Pancreas (tissue), 10 donors: Measurements from ENCODE around the gene TPTE2. TPM values are rescaled to one million over a fixed set of nuclear protein-coding genes. Genes with fewer than 3 reads are reported as not detected.
A peak's percentile ranks its signal among the peaks of the same experiment; 100 is the strongest.

Source experiments
- ATAC-seq, 4 donors: fragments of 200-7000 bp; cut with Tn5 transposase; one replicate each; pipeline versions ENCODE4 v1.8.0 to v1.9.1; 2020; ENCODE audit warnings: mild to moderate bottlenecking in 4 of 4, moderate library complexity in 4 of 4
- DNase-seq, 6 donors: peaks; one replicate each; pipeline ENCODE4 v3.0.0-alpha.2; 2020
- FAIRE-seq: peaks from 2 replicates; lab custom pipeline; 2012; peaks lifted over from hg19 to GRCh38; lab: Jason Lieb, UNC
- H3K27ac ChIP-seq, 4 donors: fragments of 200-600 bp; sonication (generic); 1 replicate in 3 of 4; 2 replicates in 1 of 4; pipeline versions ENCODE4 v1.5.0 to v1.8.0; 2020
- H3K27me3 ChIP-seq, 4 donors: fragments of 200-600 bp; one replicate each; pipeline ENCODE4 v1.8.0; 2021
- H3K36me3 ChIP-seq, 3 donors: fragments of 200-600 bp; sonication (generic) in 1 of 3; one replicate each; pipeline versions ENCODE4 v1.5.0 to v1.8.0; 2020 to 2021
- H3K4me1 ChIP-seq, 3 donors: fragments of 200-600 bp; one replicate each; pipeline ENCODE4 v1.8.0; 2021
- H3K4me3 ChIP-seq, 4 donors: fragments of 200-600 bp; sonication (generic) in 2 of 4; one replicate each; pipeline versions ENCODE4 v1.5.0 to v1.8.0; 2020 to 2021
- H3K9me3 ChIP-seq, 4 donors: fragments of 200-600 bp; one replicate each; pipeline ENCODE4 v1.8.0; 2021
- CTCF ChIP-seq, 4 donors: fragments of 200-600 bp; sonication (generic) in 3 of 4; IDR thresholded peaks; one replicate each; pipeline versions ENCODE4 v1.5.0 to v1.8.0; 2021; ENCODE audit warnings: antibody characterized with exemption in 4 of 4
- WGBS, 2 donors: extraction: QIAGEN DNeasy Blood & Tissue Kit; methylation state at CpG; one replicate each; pipeline ENCODE4 v1.1.7; 2013; 5-methylcytosine and 5-hydroxymethylcytosine counted together
- intact Hi-C, 3 donors: fragments of 100-400 bp; cut with DNase I; formaldehyde crosslinking; loops; one replicate each; pipeline versions ENCODE4 v1.11.1 to v1.14.2; 2022
- polyA plus RNA-seq, 2 donors: library from polyadenylated mRNA; stranded (reverse); fragments of 200-250 nt; gene quantifications; one replicate each; pipeline ENCODE4 v1.2.3, GENCODE V29; 2013
- total RNA-seq, 6 donors: library from RNA; stranded (reverse); fragmentation: NEBNext Ultra II Directional in 4 of 6; extraction: Animal tissue kit (Norgen Biotek cat#: 25700) in 4 of 6; gene quantifications; one replicate each; pipeline versions ENCODE4 v1.2.1 to v1.2.4, GENCODE V29; 2021 to 2023
- donor health status: healthy with polysubstance abuse.
- donor health status: DM: no; HTN: no; CAD: no; lungs with moderate emphysema.
- donor health status: DM: no; HTN: no; CAD: no.
- donor health status: control.
- donor health status: control.
- donor health status: Bipolar disorder and iron deficiency.
- donor health status: DM: yes; HTN: yes; CAD: no.
- donor health status: DM: no; HTN: no; CAD: no.
- donor health status: DM: no; HTN: no; CAD: no.
- donor health status: DM: yes; HTN: yes; CAD: no.

TPTE2 gene
- total and polyA plus RNA-seq, 8 donors, result not detected

GRCh38 chr13:19604306-19604705, 43.0 kb upstream of the TPTE2 start:
- FAIRE-seq, result no peak
- no peak for ATAC-seq
- H3K27ac ChIP-seq, result no peak overlapping the region
- WGBS, 2 donors, result 76 to 82% methylated on average over 6 of the region's 6 CpGs
- no peaks in the 10 kb centered on the region for H3K36me3 ChIP-seq
- no peak for TF ChIP-seq CTCF (IDR thresholded peaks at IDR 0.05)
- H3K4me1 ChIP-seq, result no peaks in the 10 kb centered on the region
- no peak for DNase-seq
- intact Hi-C loops, result no loop called here
- no peaks in the 10 kb centered on the region for H3K9me3 ChIP-seq
- H3K4me3 ChIP-seq, result no peak overlapping the region
- H3K27me3 ChIP-seq, result no peaks in the 10 kb centered on the region

- Histone ChIP-seq H3K27ac (no peak overlapping the region), H3K4me3 (peak overlapping the region; percentile 43 to 83 (median 58)), H3K36me3 (no peaks in the 10 kb centered on the region), H3K9me3 (no peaks in the 10 kb centered on the region), H3K27me3 (peaks cover 0 to 6% (median 0%) of the 10 kb centered on the region in 4 donors), H3K4me1 (no peaks in the 10 kb centered on the region)
- peak in 1 of 4 donors; percentile 14 for TF ChIP-seq CTCF (IDR thresholded peaks at IDR 0.05)
- 1% methylated on average over 65 to 108 of the region's 108 CpGs for WGBS, 2 donors
- peak; percentile 86 to 91 (median 87) for ATAC-seq
- no peak for FAIRE-seq
- peak; percentile 17 to 84 (median 54) for DNase-seq
- intact Hi-C loops, result no loop called here
Measured at GRCh38 chr13:19601749-19602725, 40.7 kb upstream of the TPTE2 start.

- 66 to 71% methylated on average over 5 of the region's 5 CpGs for WGBS, 2 donors
- no peak for TF ChIP-seq CTCF (IDR thresholded peaks at IDR 0.05)
- Histone ChIP-seq H3K27ac (no peak overlapping the region), H3K4me1 (no peaks in the 10 kb centered on the region), H3K27me3 (peaks cover 0 to 6% (median 0%) of the 10 kb centered on the region in 4 donors), H3K9me3 (no peaks in the 10 kb centered on the region), H3K36me3 (no peaks in the 10 kb centered on the region), H3K4me3 (no peak overlapping the region)
- ATAC-seq (no peak), FAIRE-seq (no peak), DNase-seq (no peak)
- intact Hi-C loops, result no loop called here
Measured at GRCh38 chr13:19597523-19597922, 36.2 kb upstream of the TPTE2 start.

- H3K27me3 ChIP-seq, result peaks cover 0 to 6% (median 0%) of the 10 kb centered on the region in 4 donors
- TF ChIP-seq CTCF (IDR thresholded peaks at IDR 0.05), result no peak
- FAIRE-seq (no peak), ATAC-seq (peak in 1 of 4 donors; percentile 38), DNase-seq (no peak)
- WGBS, 2 donors, result 65 to 72% methylated on average over 6 of the region's 6 CpGs
- no peaks in the 10 kb centered on the region for H3K9me3 ChIP-seq
- no peak overlapping the region for H3K4me3 ChIP-seq
- no peak overlapping the region for H3K27ac ChIP-seq
- H3K4me1 ChIP-seq, result no peaks in the 10 kb centered on the region
- intact Hi-C loops, result no loop called here
- no peaks in the 10 kb centered on the region for H3K36me3 ChIP-seq
Measured at GRCh38 chr13:19596960-19597361, 35.6 kb upstream of the TPTE2 start.

- Histone ChIP-seq H3K27me3 (peaks cover 0 to 6% (median 0%) of the 10 kb centered on the region in 4 donors), H3K9me3 (no peaks in the 10 kb centered on the region), H3K4me3 (no peak overlapping the region), H3K4me1 (no peaks in the 10 kb centered on the region), H3K27ac (no peak overlapping the region), H3K36me3 (no peaks in the 10 kb centered on the region)
- intact Hi-C loops, result no loop called here
- ATAC-seq (no peak), DNase-seq (no peak), FAIRE-seq (no peak)
- TF ChIP-seq CTCF (IDR thresholded peaks at IDR 0.05), result no peak
- WGBS, 2 donors, result 83% methylated on average over 3 of the region's 3 CpGs
Measured at GRCh38 chr13:19596086-19596485, 34.8 kb upstream of the TPTE2 start.
